Brain microvascular endothelial cell (primary cell): ENCODE measurements around the gene SULT1E1.

Source experiments
- DNase-seq: peaks from one replicate; pipeline ENCODE4 v3.0.0-alpha.2; 2020
- H3K27ac ChIP-seq: fragments of 250-450 bp; sonication (Bioruptor Pico); 2 replicates; pipeline ENCODE4 v1.5.1; 2020; ENCODE audit warnings: mild to moderate bottlenecking, moderate library complexity
- H3K27me3 ChIP-seq: fragments of 250-450 bp; sonication (Bioruptor Pico); replicated peaks from 2 replicates; pipeline ENCODE4 v1.5.1; 2020; ENCODE audit warnings: mild to moderate bottlenecking
- H3K36me3 ChIP-seq: fragments of 250-450 bp; sonication (Bioruptor Pico); replicated peaks from 2 replicates; pipeline ENCODE4 v1.5.1; 2020; ENCODE audit warnings: mild to moderate bottlenecking
- H3K4me3 ChIP-seq: 2 replicates; pipeline ENCODE4 v1.5.1; 2011; ENCODE audit warnings: low read depth, mild to moderate bottlenecking, control low read depth, low read length, moderate library complexity
- in situ Hi-C: cut with HindIII; loops from 2 replicates; pipeline ENCODE4 v1.10.0; 2017; ENCODE audit warnings: low sequenced_read_pairs, low pct_ligation_motif_present
- TF ChIP-seq, protein P1 (sequence below): IDR thresholded peaks from 2 replicates; pipeline ENCODE4 v1.5.1; 2011; ENCODE audit warnings: low read depth, mild to moderate bottlenecking, moderate library complexity, low read length, control low read depth, inconsistent platforms; ENCODE audit errors: missing control alignments

SULT1E1 gene

DNA sequence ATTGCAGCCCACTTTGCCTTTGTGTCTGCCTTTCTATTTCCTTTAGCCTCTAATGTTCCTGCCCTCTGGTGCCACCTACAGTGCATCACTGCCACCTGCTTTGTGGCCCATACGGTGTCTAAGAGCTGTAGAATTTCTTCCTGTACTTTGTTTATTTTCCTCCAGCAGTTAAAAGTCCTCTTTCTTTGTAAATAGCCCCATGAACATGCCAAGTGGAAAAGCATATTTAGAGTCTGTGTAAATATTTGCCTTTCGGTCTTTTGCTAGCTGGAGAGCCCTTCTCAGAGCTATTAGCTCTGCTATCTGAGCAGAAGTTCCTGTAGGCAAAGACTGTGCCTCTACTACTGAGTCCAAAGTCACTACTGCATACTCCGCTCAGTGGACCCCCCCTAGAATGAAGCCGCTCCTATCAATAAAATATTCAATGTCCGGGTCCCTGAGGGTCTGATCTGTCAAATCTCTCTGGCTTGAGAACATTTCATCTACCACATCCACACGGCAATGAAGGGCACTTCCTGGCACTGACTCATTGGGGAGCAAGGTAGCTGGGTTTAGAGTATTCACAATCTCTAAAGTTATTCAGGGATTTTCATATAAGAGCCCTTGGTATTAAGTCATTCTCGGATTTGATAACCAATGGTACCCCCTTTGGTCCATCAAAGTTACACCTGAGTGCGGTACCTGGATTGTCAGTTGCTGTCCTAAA lies 36.3 kb downstream of the SULT1E1 start:
- Histone ChIP-seq H3K27ac (no peak overlapping the region), H3K36me3 (no peaks in the 10 kb centered on the region), H3K4me3 (no peak overlapping the region), H3K27me3 (no peaks in the 10 kb centered on the region)
- peak; percentile 60 for DNase-seq
- in situ Hi-C loops, result no loop called here
- TF ChIP-seq, protein P1, sequence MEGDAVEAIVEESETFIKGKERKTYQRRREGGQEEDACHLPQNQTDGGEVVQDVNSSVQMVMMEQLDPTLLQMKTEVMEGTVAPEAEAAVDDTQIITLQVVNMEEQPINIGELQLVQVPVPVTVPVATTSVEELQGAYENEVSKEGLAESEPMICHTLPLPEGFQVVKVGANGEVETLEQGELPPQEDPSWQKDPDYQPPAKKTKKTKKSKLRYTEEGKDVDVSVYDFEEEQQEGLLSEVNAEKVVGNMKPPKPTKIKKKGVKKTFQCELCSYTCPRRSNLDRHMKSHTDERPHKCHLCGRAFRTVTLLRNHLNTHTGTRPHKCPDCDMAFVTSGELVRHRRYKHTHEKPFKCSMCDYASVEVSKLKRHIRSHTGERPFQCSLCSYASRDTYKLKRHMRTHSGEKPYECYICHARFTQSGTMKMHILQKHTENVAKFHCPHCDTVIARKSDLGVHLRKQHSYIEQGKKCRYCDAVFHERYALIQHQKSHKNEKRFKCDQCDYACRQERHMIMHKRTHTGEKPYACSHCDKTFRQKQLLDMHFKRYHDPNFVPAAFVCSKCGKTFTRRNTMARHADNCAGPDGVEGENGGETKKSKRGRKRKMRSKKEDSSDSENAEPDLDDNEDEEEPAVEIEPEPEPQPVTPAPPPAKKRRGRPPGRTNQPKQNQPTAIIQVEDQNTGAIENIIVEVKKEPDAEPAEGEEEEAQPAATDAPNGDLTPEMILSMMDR, result peak; percentile 83

- H3K36me3 ChIP-seq, result no peaks in the 10 kb centered on the region
- in situ Hi-C loops, result no loop called here
- TF ChIP-seq, protein P1, result no peak
- H3K27ac ChIP-seq, result no peak overlapping the region
- no peak for DNase-seq
- no peaks in the 10 kb centered on the region for H3K27me3 ChIP-seq
- no peak overlapping the region for H3K4me3 ChIP-seq
Observed at GRCh38 chr4:69823048-69823447, 36.9 kb downstream of the SULT1E1 start.

DNA sequence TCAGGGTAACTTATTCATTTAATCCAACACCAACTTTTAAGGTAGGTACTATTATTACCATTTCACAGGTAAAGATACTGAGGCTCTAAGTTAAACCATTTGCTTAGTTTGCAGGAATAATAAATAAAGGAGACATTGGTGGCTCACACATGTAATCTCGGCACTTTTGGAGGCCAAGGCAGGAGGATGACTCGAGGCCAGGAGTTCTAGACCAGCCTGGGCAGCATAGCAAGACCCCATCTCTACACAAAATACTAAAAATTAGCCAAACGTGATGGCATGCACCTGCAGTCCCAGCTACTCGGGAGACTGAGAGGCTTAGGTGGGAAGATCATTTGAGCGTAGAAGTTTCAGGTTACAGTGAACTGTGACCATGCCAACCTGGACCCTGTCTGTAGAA lies 37.7 kb downstream of the SULT1E1 start:
- no peak for DNase-seq
- in situ Hi-C loops, result no loop called here
- TF ChIP-seq, protein P1, result no peak

GRCh38 chr4:69818060-69818639 lies 41.8 kb downstream of the SULT1E1 start:
- Histone ChIP-seq H3K27me3 (no peaks in the 10 kb centered on the region), H3K27ac (no peak overlapping the region), H3K4me3 (no peak overlapping the region), H3K36me3 (no peaks in the 10 kb centered on the region)
- in situ Hi-C loops, result no loop called here
- TF ChIP-seq, protein P1, result no peak
- no peak for DNase-seq

More for the DNA sequence above, 37.7 kb downstream of the SULT1E1 start:
- Histone ChIP-seq H3K27ac (no peak overlapping the region), H3K36me3 (no peaks in the 10 kb centered on the region), H3K4me3 (no peak overlapping the region), H3K27me3 (no peaks in the 10 kb centered on the region)

DNA sequence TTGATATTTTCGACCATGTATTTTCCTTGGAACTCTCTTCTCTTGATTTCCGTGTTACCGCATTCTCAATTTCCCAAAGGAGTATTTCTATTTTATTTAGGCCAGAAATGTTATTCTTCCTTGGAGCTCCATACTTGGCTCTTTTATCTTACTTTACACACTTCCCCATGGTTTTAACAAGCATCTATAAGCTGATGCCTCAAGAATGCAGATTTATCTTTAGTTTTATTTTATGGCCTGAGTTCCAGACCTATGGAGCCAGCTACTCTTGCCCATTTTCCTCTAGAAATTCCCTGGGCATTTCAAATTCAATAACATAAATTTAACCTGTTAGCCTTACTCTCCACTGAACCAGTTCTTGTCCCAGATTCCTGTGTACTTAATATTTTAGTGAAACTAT lies 43.7 kb downstream of the SULT1E1 start:
- no peak for DNase-seq
- H3K27me3 ChIP-seq, result no peaks in the 10 kb centered on the region
- no peak overlapping the region for H3K4me3 ChIP-seq
- H3K36me3 ChIP-seq, result no peaks in the 10 kb centered on the region
- TF ChIP-seq, protein P1, result no peak
- no peak overlapping the region for H3K27ac ChIP-seq
- in situ Hi-C loops, result no loop called here
